Cardiac ventricle fibroblast (primary cell): ENCODE results near the gene FCN3. TPM values are rescaled to one million over a fixed set of nuclear protein-coding genes. Genes with fewer than 3 reads are reported as not detected.

ENCODE experiments used
- total RNA-seq: library from RNA; depleted of rRNA; stranded (reverse); fragments of >200 nt; gene quantifications from 2 replicates; pipeline ENCODE4 v1.2.3, GENCODE V29; 2015

The FCN3 gene
- total RNA-seq, result 0.29 TPM in 1 of 2 replicates, not detected in the other

DNA sequence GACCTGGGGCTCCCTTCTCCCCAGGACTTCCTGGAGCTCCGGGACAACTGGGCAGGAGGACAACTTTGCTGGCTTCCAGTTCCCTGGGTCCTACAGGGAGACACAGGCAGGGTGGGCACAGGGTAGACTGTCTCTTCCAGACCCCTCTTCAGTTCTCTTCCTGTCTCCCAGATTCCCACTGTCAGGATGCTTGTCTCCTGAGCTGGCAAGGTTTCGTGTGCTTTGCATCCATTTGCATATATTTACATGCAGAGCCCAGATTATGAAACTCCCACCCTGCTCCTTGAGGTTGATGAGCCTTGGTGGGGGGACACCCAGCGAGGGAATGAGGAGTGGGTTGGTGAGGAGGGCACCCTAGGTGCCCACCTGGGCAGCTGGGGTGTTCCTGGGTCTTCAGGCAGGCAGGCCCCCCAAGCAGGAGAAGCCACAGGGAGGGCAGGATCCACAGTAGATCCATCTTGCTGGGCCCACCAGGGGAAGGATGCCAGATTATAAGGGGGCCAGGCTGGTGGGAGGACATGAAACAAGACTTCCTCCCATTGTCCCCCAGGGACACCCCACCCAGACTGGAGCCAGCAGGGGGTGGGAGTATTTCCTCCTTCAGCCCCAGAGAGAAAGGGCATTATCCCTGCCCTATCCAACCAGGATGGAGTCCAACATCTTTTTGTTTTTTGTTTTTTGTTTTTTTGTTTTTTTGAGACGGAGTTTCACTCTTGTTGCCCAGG lies at the start of gene FCN3:
Gene FCN3 (minus strand): TSS at position 463 of the 725 bp plus-strand sequence. CDS start 6 bp downstream, at position 457.

DNA sequence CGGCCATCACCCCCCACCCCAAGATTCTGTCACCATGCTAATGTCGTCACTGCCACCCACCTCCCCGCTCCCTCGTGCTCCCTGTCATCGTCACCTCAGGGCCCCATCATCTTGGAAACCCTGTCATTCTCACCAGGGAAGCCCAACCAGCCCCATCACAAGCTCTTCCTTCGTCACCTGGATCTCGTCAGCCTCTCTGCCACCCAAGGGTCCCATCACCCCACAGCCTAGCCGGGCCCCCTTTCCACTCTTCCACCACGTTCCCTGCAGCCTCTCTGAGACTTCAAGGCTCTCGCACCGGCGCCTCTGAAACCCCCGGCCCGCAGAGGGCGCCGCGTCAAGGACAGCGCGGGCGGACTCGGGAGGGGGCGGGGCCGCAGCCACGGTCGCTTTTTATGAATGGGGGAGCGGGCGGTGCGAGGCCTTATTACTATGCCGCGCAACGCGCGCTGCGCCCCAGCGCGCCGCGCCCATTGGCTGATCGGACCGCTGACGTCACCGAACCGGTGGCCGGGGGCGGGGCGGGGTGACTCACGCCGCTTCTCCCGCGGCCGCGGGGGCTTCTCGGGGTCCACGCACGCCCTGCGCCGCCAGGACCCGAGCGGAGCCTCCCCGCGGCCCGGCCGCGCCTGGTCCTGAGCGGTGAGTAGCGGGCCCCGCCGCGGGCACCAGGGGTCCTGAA lies 17.6 kb upstream of the FCN3 start, which contains the start of gene GPR3:
Gene GPR3 (plus strand): TSS at position 527 of the 682 bp plus-strand sequence. CDS start 1,177 bp downstream, outside the sequence.

DNA sequence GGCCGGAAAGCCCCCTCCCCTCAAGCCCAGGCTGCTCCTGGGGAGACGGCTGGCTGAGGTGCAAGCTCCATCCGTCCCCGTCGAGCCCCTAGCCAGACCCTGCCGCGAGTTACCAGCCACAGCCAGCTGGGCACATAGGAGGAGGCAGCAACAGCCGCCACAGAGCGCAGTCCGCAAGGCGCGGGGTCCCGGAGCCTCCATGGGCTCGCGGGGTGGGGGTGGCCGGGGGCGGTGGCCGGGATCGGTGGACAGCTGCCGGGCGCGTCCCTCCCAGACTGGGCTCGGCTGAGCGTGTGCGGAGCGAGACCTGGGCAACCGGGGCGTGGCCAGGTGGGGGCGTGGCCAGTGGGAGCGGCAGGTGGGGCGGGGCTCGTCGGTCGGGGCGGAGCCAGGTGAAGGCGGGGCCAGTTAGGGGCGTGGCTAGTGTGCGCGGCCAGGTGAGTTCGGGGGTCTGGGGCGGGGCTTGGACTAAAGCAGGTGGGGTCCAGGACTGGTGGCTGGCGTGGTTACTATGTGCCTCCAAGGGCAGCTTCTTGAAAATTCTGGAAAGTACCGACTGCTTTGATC lies 8.5 kb upstream of the FCN3 start, which contains the start of gene CD164L2:
Gene CD164L2 (minus strand): TSS at position 295 of the 567 bp plus-strand sequence. CDS start 94 bp downstream, at position 201.

DNA sequence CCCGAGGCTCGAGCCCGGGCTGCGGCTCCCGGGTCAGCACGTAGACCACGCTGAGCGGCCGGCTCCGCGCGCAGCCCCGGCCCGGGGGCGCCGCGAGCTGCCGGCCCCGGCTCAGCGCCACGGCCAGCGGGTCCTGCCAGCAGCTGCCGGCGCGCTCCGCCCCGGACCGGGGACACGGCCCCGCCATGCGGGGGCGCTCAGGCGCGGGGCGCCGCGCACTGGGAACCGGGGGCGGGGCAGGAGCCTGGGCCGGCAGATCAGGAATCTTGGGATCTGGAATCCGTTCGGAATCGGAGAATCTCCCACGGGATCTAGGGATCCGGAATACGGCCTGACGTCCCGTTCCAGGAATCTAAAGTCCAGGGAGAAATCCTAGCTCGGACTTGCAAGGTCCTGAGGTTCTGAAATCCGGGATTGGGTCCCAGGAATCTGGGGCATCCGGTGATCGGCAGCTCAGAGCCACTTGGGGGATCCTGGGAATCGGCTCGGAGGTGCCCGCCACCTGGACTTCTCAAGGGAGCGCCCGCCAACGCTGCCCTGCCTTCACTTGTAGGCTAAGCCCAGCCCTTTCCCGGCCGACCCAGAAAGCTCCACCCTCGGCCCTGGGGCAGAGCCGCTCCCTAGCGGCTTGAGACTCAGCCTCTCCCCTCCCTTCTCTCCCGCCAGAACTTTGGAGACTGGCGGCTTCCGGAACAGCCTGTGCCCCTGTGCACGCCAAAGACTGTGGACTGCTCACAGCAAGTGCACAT lies 8.0 kb downstream of the FCN3 start, which contains the start of gene MAP3K6:
Gene MAP3K6 (minus strand): TSS at position 551 of the 749 bp plus-strand sequence. CDS start 364 bp downstream, at position 187.

DNA sequence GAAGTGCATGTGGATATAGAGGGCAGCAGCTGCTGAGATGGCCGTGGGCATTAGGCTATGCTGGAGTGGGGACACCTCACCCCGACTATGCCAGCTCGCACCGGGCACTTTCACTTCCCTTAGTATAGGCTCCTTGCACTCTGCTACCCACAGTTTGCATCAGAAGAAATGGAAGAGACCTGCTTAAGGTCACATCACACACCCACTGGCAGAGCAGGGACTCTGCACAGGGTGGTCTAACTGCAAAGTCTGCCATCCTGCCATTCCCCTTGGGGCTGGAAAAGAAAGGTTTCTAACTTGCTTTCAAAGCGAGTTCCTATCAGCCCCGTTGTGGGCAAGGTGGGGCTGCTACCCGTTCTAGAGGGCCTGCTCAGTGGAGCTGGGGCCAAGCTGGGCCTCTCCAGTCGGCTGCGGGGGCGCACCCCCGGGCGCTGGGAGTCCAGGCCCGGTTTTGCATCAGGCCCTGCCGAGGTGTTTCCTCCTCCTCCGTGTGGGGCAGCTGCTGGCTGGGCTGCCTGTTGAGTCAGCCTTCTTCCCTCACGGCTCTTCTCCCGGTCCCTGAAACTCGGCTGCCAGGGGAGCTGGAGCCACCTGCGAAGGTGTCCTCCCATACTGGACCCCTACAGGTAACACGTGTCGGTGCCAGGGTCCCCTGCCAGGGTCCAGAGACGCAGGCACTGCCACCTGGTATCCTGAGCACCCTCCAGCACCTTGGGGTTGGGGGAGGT lies 32.9 kb downstream of the FCN3 start, which contains the start of gene SYTL1:
Gene SYTL1 (plus strand): TSS at position 498 of the 728 bp plus-strand sequence. CDS start 3,313 bp downstream, outside the sequence.

DNA sequence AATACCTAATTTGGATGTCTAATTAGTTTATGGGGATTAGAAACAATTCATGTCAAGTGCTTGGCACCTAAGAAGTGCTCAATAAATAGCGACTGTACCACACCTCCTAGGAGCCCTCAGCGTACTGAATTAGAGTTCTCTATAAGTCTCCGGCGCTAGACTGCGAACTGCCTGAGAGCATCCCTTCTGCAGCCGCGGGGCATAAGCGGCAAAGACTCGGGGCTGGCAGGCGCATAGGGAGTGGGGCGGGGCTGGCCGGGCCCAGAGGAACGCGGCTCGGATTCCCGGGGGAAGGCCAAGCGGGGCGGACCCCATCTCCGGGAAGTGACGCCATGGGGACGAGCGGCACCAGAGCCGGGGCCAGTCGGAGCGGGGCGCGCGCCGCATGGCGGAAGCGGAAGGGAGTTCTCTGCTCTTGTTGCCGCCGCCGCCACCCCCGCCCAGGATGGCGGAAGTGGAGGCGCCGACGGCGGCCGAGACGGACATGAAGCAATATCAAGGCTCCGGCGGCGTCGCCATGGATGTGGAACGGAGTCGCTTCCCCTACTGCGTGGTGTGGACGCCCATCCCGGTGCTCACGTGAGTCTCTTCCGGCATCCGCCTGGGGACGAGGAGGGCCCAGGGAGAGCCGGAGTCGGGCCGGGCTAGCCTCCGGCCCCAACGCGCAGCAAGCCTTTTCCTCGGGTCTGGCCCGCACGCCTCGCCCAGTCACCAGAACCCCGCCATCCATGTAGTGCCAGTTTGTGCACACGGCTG lies 52.6 kb downstream of the FCN3 start, which contains the start of gene TMEM222:
Gene TMEM222 (plus strand): TSS at position 351 of the 756 bp plus-strand sequence. CDS start 35 bp downstream, at position 386.

Other genes with a start within 250 kb of the FCN3 start
- 24.9 and 34.8 TPM in 2 replicates for gene SLC9A1, start 219.7 kb downstream of the FCN3 start, total RNA-seq
- gene WDTC1, start 140.2 kb downstream of the FCN3 start, total RNA-seq, result 20.0 and 22.7 TPM in 2 replicates
- gene TMEM222, start 52.7 kb downstream of the FCN3 start, total RNA-seq, result 21.7 and 22.9 TPM in 2 replicates
- 1.2 TPM in 1 of 2 replicates, not detected in the other for gene SYTL1, start 32.8 kb downstream of the FCN3 start, total RNA-seq
- 16.2 and 20.0 TPM in 2 replicates for gene MAP3K6, start 7.9 kb downstream of the FCN3 start, total RNA-seq
- gene CD164L2, start 8.5 kb upstream of the FCN3 start, total RNA-seq, result not detected in 2 replicates
- gene GPR3, start 17.8 kb upstream of the FCN3 start, total RNA-seq, result 0.06 and 0.34 TPM in 2 replicates
- 41.3 and 44.5 TPM in 2 replicates for gene WASF2, start 115.3 kb upstream of the FCN3 start, total RNA-seq
- 20.7 and 22.4 TPM in 2 replicates for gene AHDC1, start 229.3 kb upstream of the FCN3 start, total RNA-seq